Measurements from ENCODE around the gene ANK3.

DNA sequence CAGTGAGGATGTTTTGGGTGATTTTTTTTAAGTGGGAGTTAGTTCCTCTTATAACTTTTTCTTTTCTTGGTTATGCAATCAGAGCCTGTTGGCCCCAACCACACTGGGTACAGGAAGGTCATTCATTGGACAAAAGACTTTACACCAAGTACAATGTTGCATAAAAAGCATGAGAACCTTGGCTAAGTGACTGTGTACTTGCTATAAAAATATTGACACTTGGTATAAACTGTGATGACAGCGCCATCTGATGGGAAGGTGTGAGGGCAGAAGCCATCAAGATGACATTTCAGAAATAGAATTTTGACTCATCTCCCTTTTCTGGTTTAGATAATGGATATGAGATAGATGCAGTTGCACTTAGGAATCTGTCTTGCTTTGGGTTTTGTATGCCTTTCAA, 357.0 kb downstream of the ANK3 start:
- TF ChIP-seq POLR2AphosphoS5 (IDR thresholded peaks at IDR 0.05; ENCODE audit: low read depth, low read length), result no peak
- TF ChIP-seq, protein P1, sequence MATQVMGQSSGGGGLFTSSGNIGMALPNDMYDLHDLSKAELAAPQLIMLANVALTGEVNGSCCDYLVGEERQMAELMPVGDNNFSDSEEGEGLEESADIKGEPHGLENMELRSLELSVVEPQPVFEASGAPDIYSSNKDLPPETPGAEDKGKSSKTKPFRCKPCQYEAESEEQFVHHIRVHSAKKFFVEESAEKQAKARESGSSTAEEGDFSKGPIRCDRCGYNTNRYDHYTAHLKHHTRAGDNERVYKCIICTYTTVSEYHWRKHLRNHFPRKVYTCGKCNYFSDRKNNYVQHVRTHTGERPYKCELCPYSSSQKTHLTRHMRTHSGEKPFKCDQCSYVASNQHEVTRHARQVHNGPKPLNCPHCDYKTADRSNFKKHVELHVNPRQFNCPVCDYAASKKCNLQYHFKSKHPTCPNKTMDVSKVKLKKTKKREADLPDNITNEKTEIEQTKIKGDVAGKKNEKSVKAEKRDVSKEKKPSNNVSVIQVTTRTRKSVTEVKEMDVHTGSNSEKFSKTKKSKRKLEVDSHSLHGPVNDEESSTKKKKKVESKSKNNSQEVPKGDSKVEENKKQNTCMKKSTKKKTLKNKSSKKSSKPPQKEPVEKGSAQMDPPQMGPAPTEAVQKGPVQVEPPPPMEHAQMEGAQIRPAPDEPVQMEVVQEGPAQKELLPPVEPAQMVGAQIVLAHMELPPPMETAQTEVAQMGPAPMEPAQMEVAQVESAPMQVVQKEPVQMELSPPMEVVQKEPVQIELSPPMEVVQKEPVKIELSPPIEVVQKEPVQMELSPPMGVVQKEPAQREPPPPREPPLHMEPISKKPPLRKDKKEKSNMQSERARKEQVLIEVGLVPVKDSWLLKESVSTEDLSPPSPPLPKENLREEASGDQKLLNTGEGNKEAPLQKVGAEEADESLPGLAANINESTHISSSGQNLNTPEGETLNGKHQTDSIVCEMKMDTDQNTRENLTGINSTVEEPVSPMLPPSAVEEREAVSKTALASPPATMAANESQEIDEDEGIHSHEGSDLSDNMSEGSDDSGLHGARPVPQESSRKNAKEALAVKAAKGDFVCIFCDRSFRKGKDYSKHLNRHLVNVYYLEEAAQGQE (IDR thresholded peaks at IDR 0.05; ENCODE audit: insufficient read depth in 1 of 2, low read depth in 2 of 2, low read length in 2 of 2), result no peak
- TF ChIP-seq FOXP2 (optimal IDR thresholded peaks at IDR 0.05; ENCODE audit: borderline replicate concordance, extremely low read depth, extremely low read length, insufficient read depth), result no peak
- TF ChIP-seq SIN3A (IDR thresholded peaks at IDR 0.05; ENCODE audit: borderline replicate concordance, insufficient read depth, low read length), result no peak
